22Rv1 (cell line): ENCODE measurements around the gene SERPINB8.

Source experiments
- ZFX ChIP-seq: fragments of 450-650 bp; IDR thresholded peaks from 2 replicates; pipeline ENCODE4 v1.6.1; 2017; ENCODE audit warnings: antibody characterized with exemption, borderline replicate concordance
- TF ChIP-seq, protein P1 (sequence below): fragments of 450-650 bp; IDR thresholded peaks from 2 replicates; pipeline ENCODE4 v1.5.1; 2017; ENCODE audit warnings: mild to moderate bottlenecking

- TF ChIP-seq, protein P1, sequence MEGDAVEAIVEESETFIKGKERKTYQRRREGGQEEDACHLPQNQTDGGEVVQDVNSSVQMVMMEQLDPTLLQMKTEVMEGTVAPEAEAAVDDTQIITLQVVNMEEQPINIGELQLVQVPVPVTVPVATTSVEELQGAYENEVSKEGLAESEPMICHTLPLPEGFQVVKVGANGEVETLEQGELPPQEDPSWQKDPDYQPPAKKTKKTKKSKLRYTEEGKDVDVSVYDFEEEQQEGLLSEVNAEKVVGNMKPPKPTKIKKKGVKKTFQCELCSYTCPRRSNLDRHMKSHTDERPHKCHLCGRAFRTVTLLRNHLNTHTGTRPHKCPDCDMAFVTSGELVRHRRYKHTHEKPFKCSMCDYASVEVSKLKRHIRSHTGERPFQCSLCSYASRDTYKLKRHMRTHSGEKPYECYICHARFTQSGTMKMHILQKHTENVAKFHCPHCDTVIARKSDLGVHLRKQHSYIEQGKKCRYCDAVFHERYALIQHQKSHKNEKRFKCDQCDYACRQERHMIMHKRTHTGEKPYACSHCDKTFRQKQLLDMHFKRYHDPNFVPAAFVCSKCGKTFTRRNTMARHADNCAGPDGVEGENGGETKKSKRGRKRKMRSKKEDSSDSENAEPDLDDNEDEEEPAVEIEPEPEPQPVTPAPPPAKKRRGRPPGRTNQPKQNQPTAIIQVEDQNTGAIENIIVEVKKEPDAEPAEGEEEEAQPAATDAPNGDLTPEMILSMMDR = peak; percentile 63
- no peak for TF ChIP-seq ZFX
Observed at GRCh38 chr18:63949068-63949737, 20.7 kb upstream of the SERPINB8 start, which contains the start of gene HMSD.
